Measurements from ENCODE around the gene IGFN1. TPM values are rescaled to one million over a fixed set of nuclear protein-coding genes. Genes with fewer than 3 reads are reported as not detected.

IGFN1 gene
- polyA plus RNA-seq, 1 donor from 2014 or later: not detected

GRCh38 chr1:201153474-201154388, 36.9 kb upstream of the IGFN1 start:
- Histone ChIP-seq H3K79me2 (replicated peaks; ENCODE audit: insufficient read depth, low read length) (peaks cover 11% of the 10 kb centered on the region), H3K4me2 (ENCODE audit: low read length) (peak overlapping the region; percentile 78), H3F3A (ENCODE audit: insufficient read depth, low read length, poor library complexity, severe bottlenecking) (no peaks in the 10 kb centered on the region), H3K9me3 (ENCODE audit: low read length) (no peaks in the 10 kb centered on the region), H3K36me3 (ENCODE audit: insufficient read depth, low read length) (peaks cover 4% of the 10 kb centered on the region), H4K20me1 (ENCODE audit: insufficient read depth) (no peaks in the 10 kb centered on the region), H3K27me3 (ENCODE audit: insufficient read depth, low read depth, low read length) (no peaks in the 10 kb centered on the region), H3K9ac (ENCODE audit: low read length) (peak overlapping the region; percentile 85), H3K9me2 (ENCODE audit: insufficient read depth, low read length) (no peaks in the 10 kb centered on the region), H3K27ac (ENCODE audit: low read length) (peak overlapping the region; percentile 52), H3K4me3 (ENCODE audit: low read length) (peak overlapping the region; percentile 83), H2AFZ (ENCODE audit: low read depth, low read length) (peak overlapping the region; percentile 71)
- TF ChIP-seq REST (IDR thresholded peaks at IDR 0.05; ENCODE audit: borderline replicate concordance): peak; percentile 46
- no peak for TF ChIP-seq EZH2 (IDR thresholded peaks at IDR 0.05; ENCODE audit: borderline replicate concordance, insufficient read depth, low read length, poor library complexity, severe bottlenecking)
- TF ChIP-seq RAD21 (conservative IDR thresholded peaks at IDR 0.05): peak; percentile 23
- TF ChIP-seq MXI1 (conservative IDR thresholded peaks at IDR 0.05; ENCODE audit: poor library complexity, severe bottlenecking): peak; percentile 55

DNA sequence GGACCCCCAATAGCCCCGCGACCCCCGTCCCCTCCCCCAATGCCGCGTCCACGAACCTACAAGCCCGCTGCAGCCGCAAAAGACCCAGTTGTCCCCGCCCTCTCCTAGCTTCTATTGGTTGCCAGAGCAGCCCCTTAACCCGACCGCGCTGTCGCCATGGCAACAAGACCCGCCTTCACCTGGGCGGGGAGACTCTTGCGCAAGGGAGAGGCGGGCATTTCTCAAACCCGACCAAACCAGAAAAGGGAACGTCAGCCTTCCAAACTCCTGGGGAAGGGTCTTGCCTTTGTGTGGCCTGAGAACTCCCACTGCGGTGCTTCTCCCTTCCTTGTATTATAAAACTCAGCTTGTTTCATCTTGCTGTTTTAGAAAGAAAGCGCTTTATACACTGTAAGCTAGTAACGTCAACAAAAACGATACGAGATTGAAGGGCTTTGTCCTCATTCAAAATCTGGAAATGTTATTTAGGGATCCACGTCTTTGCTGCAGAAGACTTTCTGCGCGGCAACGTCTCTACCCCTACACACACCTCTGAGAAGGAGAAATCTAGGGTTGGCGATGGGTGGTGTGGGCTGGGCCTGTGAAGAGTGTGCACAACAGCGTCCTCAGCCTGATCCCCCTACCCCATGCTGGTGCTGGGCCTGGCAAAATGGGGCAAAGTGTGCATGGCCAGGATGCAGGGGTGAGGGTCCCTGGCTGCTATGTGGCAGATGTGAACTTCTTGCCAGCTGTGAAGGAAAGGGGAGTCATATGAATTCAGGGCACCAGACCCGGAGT, 36.0 kb upstream of the IGFN1 start, which contains the start of gene TMEM9:
Gene TMEM9 (minus strand): TSS at position 86 of the 777 bp plus-strand sequence. CDS start 551 bp downstream, outside the sequence.
- Histone ChIP-seq H3K27ac (ENCODE audit: low read length) (peak within 1 kb of the TSS; percentile 52), H3F3A (ENCODE audit: insufficient read depth, low read length, poor library complexity, severe bottlenecking) (no peaks in the 10 kb centered on the region)

More for the DNA sequence above, 36.0 kb upstream of the IGFN1 start, which contains the start of gene TMEM9:
- H3K27me3 ChIP-seq (ENCODE audit: insufficient read depth, low read depth, low read length): no peaks in the 10 kb centered on the region
- no peaks in the 10 kb centered on the region for H3K36me3 ChIP-seq (ENCODE audit: insufficient read depth, low read length)
- peak within 1 kb of the TSS; percentile 71 for H2AFZ ChIP-seq (ENCODE audit: low read depth, low read length)
- H3K4me2 ChIP-seq (ENCODE audit: low read length): peak within 1 kb of the TSS; percentile 78
- no peaks in the 10 kb centered on the region for H3K9me2 ChIP-seq (ENCODE audit: insufficient read depth, low read length)
- H3K79me2 ChIP-seq (replicated peaks; ENCODE audit: insufficient read depth, low read length): peaks cover 11% of the 10 kb centered on the region
- TF ChIP-seq RAD21 (conservative IDR thresholded peaks at IDR 0.05) (no peak), MXI1 (conservative IDR thresholded peaks at IDR 0.05; ENCODE audit: poor library complexity, severe bottlenecking) (no peak), POLR2AphosphoS5 (IDR thresholded peaks at IDR 0.05) (peak; percentile 89), EZH2 (IDR thresholded peaks at IDR 0.05; ENCODE audit: borderline replicate concordance, insufficient read depth, low read length, poor library complexity, severe bottlenecking) (no peak), REST (IDR thresholded peaks at IDR 0.05; ENCODE audit: borderline replicate concordance) (peak; percentile 26)
- no peaks in the 10 kb centered on the region for H4K20me1 ChIP-seq (ENCODE audit: insufficient read depth)
- H3K4me3 ChIP-seq (ENCODE audit: low read length): peak within 1 kb of the TSS; percentile 83
- H3K9ac ChIP-seq (ENCODE audit: low read length): peak within 1 kb of the TSS; percentile 85
- H3K9me3 ChIP-seq (ENCODE audit: low read length): no peaks in the 10 kb centered on the region
